Activated CD4-positive, alpha-beta T cell treated with anti-CD3 and anti-CD28 coated beads, Interleukin-2, amount 50 U/mL, for 1 hour (primary cell): Measurements from ENCODE around the gene TRAPPC2B.
"Not testable (repeated sequence)": the region's sequence is repeated elsewhere in the genome, so short reads cannot be mapped to it uniquely, and the experiment has no call there.

Experiments
- DNase-seq: peaks from one replicate; pipeline ENCODE4 v3.0.0-alpha.2; 2020

The TRAPPC2B gene

DNA sequence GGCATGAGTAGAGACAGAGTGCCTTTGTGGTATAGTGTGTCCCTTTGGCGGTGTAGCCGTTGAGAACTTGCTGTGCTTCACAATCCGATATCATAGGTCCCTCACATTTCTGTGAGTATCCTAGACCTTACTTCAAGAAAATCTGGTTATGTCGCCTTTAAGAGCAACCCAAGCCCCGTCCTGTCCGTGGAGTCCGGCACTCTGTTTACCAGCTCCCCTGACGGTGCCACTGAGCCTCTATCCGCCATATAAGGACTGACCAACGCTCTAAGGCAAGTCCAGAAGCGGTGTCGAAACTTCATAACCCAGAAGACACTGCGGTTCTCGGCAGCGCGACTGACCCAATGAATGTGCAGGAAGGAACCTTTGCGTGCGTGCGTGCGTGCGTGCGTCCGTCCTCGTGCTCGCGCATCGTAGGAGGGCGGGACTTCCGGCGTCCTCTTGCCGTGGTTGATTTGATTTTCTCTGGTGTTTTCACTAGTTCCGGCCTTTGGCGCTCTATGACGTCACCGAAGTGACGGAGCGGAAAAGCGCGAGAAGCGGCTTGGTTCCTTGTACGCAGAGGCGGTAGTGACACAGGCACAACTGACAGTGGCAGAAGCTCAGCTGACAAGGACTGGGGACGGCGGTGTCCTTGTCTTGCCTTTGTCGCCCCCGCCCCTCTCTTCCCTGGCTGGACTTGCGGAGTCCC lies at the start of gene TRAPPC2B, which contains the start of gene ZNF547:
Gene TRAPPC2B (plus strand): TSS at position 555 of the 691 bp plus-strand sequence. CDS start 1,283 bp downstream, outside the sequence.
Gene ZNF547 (plus strand): TSS at position 555 of the 691 bp plus-strand sequence. CDS start 5,005 bp downstream, outside the sequence.
- peak; percentile 98 for DNase-seq

- no peak for DNase-seq
Measured at GRCh38 chr19:57314146-57314545, 49.2 kb upstream of the TRAPPC2B start.

GRCh38 chr19:57317503-57317902 lies 45.8 kb upstream of the TRAPPC2B start:
- DNase-seq = no peak

- DNase-seq = no peak
Measured at GRCh38 chr19:57319869-57320179, 43.5 kb upstream of the TRAPPC2B start.

- peak; percentile 91 for DNase-seq
Measured at GRCh38 chr19:57320180-57321084, 42.9 kb upstream of the TRAPPC2B start, which contains the start of gene ZNF543. Gene ZNF543, plus strand, starts transcription at chr19:57320472. Its CDS starts 382 bp downstream, at chr19:57320854.

- no peak for DNase-seq
Measured at GRCh38 chr19:57321116-57321515, 42.2 kb upstream of the TRAPPC2B start.

DNA sequence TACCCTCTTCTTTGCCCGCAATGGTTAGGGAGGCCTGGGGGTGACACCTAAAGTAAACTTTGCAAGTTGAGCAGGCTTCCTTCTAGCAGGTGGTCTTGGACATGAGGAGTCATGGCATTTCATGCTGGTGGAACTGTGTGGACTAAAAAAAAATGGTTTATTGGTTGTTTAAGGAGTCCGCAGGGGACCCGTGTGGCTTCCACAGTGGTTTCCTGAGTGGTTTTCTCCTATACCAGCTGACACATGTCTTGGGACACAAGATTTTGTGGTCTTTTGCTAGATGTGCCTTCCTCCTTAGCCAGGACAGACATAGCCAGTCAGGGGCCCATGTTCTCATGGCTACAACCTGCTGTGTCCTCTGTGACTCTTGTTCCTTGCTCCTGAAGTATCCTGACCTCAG lies 41.6 kb upstream of the TRAPPC2B start:
- no peak for DNase-seq

GRCh38 chr19:57324992-57325391 lies 38.4 kb upstream of the TRAPPC2B start:
- no peak for DNase-seq

DNA sequence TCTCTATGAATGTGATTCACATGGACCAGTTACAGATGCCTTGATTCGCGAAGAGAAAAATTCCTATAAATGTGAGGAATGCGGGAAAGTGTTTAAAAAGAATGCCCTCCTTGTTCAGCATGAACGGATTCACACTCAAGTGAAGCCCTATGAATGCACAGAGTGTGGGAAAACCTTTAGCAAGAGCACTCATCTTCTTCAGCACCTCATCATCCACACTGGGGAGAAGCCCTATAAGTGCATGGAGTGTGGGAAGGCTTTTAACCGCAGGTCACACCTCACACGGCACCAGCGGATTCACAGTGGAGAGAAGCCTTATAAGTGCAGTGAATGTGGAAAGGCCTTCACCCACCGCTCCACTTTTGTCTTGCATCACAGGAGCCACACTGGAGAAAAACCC lies 35.4 kb upstream of the TRAPPC2B start:
- no peak for DNase-seq

DNA sequence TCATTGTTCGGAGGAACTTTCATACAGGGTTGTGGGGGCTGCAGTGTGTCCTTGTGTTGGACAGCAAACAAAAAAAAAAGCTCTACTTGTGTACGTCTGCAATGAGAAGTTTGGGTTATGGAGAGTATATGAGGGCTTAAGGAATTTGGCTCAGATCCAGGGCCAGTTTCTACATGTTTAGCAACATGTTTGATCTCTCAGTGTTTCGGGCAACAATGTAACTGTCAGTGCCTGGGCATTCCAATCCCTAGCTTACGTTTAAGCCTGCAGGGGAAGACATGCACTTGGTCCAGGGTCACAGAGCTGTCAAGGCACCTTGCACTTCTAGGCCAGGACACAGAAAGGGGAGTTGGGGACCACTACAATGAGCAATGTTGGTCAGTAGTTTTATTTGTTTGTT lies 29.2 kb upstream of the TRAPPC2B start:
- no peak for DNase-seq

- DNase-seq = no peak
Measured at GRCh38 chr19:57338877-57339276, 24.5 kb upstream of the TRAPPC2B start.

DNA sequence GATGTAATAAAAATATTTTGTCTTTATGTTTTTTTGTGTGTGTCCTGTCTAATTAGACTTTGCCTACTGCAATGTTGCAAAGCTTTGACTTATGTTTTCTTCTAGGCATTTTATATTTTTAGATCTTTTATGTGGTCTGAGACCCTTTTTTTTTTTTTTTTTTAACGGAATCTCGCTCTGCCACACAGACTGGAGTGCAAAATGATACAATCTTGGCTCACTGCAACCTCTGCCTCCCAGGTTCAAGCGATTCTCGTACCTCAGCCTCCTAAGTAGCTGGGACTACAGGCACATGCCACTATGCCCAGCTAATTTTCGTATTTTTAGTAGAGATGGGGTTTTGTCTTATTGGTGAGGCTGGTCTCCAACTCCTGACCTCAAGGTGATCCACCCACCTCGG lies 20.8 kb upstream of the TRAPPC2B start:
- no peak for DNase-seq

GRCh38 chr19:57348136-57348535 lies 15.2 kb upstream of the TRAPPC2B start:
- DNase-seq = no peak

DNA sequence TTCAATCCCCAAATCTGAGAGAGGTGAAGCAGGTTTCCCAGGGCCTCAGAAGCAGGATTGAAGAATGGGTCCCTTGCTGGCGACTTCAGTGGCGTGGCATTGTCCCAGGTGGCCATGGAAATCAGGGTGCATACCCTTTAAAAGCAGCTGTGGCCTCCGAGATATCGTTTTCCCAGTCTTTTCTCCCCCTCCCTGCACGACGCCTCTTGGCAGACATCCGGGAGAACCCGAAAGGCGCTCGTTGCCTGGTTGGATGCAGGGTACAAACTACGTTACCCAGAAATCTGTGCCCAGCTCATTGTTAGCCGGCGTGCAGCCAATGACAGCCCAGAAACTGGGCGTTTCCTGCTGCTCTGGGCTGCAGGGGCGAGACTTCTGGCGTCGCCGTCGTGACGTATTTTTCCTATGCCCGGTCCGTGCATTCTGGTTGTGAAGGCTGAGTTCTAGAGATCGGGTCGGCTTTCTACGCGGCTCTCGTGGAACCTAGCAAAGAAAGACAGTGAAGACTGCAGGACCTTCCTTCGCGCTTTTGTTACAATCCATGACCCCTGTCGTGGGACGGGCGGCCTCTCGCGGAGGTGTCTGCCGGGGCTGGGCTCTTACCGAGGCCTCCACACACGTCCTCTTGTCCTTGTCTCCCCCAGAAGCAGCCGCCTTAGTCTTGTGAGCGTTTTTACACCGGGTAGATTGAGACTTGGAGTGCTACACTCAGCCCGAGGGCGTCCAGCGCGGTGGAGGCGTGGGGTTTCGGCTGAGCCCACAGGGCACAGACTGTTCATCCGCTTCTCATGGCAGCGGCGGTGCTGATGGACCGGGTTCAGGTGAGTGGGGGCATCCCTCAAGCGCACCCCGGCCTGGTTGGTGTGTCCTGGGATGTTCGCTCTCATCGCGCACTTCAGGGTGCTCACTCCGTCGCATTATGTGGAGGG lies 12.2 kb upstream of the TRAPPC2B start, which contains the start of gene ZNF304:
Gene ZNF304 (plus strand): TSS at position 395 of the 929 bp plus-strand sequence. CDS start 394 bp downstream, at position 789.
- DNase-seq = peak; percentile 80

GRCh38 chr19:57351867-57352266 lies 11.5 kb upstream of the TRAPPC2B start:
- DNase-seq = no peak

DNA sequence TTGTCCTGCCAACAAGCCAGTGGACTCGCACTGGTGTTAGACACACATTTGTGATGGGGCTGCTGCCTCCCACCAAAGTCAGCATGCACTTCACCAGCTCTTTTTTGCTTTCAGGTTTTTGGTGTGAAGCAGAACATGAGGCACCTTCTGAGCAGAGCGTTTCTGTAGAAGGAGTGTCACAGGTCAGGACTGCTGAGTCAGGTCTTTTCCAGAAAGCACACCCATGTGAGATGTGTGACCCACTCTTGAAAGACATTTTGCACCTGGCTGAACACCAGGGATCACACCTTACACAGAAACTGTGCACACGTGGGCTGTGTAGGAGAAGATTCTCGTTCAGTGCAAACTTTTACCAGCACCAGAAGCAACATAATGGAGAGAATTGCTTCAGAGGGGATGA lies 7.4 kb upstream of the TRAPPC2B start:
- DNase-seq = no peak

- no peak for DNase-seq
Measured at GRCh38 chr19:57357406-57357805, 5.9 kb upstream of the TRAPPC2B start.

- DNase-seq = no peak
Measured at GRCh38 chr19:57359300-57359699, 4.1 kb upstream of the TRAPPC2B start.

- DNase-seq = no peak
Measured at GRCh38 chr19:57362419-57362818, 932 bp upstream of the TRAPPC2B start.

DNA sequence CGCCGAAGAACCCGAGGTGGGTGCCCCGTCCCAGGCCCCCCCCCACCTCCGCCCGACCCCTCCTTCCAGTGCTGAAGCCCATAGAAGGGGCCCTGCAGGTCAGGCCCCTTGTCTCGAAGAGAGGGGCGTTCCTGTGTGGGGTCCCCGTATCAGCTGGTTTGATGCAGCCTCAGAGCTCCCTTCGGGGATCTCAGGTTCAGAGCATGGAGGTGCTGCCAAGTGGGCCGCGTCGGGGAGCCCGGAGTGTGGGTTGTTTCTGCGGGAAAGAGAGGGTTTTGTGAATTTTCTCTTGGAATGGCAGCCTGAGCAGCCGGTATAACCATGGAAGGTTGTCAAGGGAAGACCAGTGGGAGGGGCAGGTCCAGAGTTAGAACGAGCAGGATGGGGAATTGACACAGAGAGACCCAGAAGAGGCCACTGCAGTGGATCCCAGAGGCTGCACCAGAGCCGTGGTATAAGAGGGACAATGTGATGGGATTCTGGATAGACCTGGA lies 384 bp downstream of the TRAPPC2B start:
- DNase-seq = no peak

- DNase-seq = no peak
Measured at GRCh38 chr19:57366776-57367175, 3.4 kb downstream of the TRAPPC2B start.

DNA sequence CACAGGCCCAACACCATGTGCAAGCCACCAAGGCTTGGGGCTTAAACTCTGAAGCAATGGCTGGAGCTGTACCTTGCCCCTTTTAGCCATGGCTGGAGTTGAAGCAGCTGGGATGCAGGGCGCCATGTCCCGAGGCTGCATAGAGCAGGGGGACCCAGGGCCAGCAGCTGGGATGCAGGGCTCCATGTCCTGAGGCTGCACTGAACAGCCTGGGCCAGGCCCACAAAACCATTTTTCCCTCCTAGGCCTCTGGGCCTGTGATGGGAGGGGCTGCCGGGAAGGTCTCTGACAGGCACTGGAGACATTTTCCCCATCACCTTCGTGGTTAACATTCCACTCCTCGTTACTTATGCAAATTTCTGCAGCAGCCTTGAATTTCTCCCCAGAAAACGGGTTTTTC lies 10.8 kb downstream of the TRAPPC2B start:
- DNase-seq = no peak

- DNase-seq = not testable (repeated sequence)
Measured at GRCh38 chr19:57374647-57375046, 11.3 kb downstream of the TRAPPC2B start.
